Measurements from ENCODE around the gene CECR2.

CECR2 gene

DNA sequence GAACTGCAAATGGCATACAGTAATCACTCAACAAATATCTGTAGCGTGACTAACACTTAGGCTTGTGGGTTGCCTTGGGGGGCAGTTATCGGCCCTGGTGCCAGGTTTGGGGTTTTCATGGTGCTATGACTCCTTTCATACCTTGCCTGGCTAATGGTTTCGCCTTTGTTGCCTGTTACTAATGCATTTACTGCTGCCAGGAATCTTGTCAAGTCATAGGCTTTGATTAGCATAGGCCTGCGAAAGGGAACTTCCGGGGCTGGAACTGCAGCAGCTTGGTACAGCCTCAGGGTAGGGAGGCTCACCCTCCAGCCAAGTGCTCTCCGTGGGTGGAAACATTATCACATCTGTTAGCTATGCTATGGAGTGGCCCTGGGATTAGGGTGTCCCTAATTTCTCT, 207.2 kb downstream of the CECR2 start:
- TF ChIP-seq, protein P1, sequence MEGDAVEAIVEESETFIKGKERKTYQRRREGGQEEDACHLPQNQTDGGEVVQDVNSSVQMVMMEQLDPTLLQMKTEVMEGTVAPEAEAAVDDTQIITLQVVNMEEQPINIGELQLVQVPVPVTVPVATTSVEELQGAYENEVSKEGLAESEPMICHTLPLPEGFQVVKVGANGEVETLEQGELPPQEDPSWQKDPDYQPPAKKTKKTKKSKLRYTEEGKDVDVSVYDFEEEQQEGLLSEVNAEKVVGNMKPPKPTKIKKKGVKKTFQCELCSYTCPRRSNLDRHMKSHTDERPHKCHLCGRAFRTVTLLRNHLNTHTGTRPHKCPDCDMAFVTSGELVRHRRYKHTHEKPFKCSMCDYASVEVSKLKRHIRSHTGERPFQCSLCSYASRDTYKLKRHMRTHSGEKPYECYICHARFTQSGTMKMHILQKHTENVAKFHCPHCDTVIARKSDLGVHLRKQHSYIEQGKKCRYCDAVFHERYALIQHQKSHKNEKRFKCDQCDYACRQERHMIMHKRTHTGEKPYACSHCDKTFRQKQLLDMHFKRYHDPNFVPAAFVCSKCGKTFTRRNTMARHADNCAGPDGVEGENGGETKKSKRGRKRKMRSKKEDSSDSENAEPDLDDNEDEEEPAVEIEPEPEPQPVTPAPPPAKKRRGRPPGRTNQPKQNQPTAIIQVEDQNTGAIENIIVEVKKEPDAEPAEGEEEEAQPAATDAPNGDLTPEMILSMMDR (IDR thresholded peaks at IDR 0.05; ENCODE audit: low read depth, low read length) = no peak

DNA sequence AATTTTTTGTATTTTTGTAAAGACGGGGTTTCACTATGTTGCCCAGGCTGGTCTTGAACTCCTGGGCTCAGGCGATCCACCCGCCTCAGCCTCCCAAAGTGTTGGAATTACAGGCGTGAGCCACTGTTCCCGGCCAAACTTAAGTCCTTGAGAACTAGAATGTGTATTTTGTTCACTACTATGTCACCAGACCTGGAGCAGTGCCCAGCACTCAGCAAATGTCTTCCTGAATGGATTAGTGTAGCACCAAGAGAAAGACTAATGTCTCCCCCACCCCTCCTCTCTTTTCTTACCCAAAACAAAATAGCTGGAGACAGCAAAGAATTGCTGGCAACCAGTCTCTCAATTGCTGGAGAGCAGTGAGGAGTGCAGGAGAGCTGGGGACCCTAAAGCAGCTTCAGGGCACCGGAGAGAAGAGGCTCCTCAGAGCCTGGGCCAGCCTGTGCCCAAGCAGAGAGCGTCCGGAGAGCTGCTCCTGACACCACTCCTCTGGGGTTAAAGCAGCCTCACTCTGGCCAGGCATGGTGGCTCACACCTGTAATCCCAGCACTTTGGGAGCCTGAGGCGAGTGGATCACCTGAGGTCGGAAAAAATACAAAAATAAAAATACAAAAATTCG, 209.0 kb downstream of the CECR2 start:
- no peak for DNase-seq (ENCODE audit: extremely low read depth, low read depth)

More for the DNA sequence above, 207.2 kb downstream of the CECR2 start:
- DNase-seq (ENCODE audit: extremely low read depth, low read depth) = no peak

DNA sequence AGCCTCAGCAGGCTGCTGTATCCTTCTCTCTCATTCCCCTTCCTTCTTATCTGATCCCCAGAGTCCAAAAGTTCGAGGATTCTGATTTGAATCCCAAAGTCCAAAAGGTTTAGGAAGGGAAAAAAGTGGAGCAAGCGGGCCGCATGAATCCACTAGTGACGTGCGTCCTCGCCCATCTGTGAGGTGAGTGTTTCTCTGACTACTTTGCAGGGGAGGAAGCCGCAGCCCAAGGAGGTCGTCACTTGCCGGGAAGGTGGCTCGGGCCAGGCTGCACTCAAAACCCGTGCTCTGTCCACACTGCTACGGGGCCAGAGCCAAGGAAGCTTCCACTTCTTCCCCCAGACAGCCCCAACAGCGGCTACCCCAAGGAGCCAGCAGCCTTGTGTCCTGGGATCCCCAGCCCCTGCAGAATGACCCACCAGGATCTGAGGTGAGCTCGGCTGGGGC, 210.3 kb downstream of the CECR2 start:
- TF ChIP-seq, protein P1 (IDR thresholded peaks at IDR 0.05; ENCODE audit: low read depth, low read length) = no peak
- DNase-seq (ENCODE audit: extremely low read depth, low read depth) = no peak

More for the DNA sequence above, 209.0 kb downstream of the CECR2 start:
- TF ChIP-seq, protein P1 (IDR thresholded peaks at IDR 0.05; ENCODE audit: low read depth, low read length) = no peak

DNA sequence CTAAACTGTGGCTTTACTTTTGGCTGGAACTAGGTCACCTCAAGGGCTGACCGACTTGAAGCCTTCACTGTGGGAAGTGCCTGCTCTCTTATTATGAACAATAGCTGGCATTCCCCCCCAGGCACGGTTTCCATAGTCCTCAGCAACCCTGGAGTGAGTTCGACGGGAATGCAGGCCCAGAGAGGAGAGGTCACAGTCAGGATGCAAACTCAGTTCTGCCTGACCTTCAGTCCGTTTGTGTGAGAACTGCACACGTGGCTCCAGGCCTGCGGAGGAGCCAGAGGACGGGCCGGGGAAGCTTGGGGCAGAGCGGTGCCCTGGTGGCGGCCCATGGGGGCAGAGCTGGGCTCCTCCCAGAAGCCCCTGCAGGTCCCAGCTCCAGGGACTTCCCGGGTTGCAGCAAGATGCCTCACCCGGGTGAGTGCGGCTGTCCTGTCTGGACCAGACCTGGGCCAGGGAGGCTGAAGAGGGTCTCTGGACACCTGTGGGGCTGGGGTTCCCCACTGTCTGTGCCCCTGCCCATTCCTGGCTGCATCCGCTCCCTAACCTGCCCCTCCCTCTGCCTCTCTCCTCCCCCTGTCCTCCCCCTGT, 211.3 kb downstream of the CECR2 start:
- no peak for DNase-seq (ENCODE audit: extremely low read depth, low read depth)
- TF ChIP-seq, protein P1 (IDR thresholded peaks at IDR 0.05; ENCODE audit: low read depth, low read length) = no peak

DNA sequence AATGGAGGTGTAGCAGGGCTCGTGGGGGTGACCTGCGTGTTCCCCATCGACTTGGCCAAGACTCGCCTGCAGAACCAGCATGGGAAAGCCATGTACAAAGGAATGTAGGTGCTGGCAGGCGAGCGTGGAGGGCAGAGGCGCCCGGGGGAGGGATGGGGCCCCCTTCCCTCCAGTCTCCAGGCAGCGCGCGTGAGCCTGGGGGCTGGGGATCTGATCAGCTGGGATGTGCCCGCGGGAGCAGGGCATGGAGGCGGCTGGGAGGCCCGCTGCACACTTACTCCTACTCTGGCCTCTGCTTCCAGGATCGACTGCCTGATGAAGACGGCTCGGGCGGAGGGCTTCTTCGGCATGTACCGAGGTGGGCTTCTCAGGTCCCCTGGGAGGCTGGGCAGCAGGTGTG, 211.8 kb downstream of the CECR2 start:
- DNase-seq (ENCODE audit: extremely low read depth, low read depth) = no peak
- TF ChIP-seq, protein P1 (IDR thresholded peaks at IDR 0.05; ENCODE audit: low read depth, low read length) = no peak

DNA sequence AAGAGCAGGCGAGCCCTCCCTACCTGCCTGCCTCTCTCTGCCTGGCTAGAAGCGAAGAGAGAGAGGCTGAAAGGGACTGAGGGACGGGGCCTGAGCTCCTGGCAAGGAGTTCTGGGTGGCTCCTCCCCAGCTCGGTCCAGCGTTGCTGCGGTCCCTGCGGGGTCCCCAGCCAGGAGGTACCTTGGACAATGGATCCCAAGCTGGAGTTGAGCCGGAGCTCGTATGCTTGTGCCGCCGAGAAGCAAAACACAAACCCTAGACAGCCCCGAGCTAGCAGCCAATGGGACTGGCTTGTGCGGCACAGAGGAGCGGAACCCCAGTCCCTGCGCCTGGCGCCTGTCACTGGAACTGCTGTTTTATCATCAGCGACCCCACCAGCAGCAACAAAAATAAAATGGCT, 212.4 kb downstream of the CECR2 start:
- no peak for DNase-seq (ENCODE audit: extremely low read depth, low read depth)
- TF ChIP-seq, protein P1 (IDR thresholded peaks at IDR 0.05; ENCODE audit: low read depth, low read length) = no peak

DNA sequence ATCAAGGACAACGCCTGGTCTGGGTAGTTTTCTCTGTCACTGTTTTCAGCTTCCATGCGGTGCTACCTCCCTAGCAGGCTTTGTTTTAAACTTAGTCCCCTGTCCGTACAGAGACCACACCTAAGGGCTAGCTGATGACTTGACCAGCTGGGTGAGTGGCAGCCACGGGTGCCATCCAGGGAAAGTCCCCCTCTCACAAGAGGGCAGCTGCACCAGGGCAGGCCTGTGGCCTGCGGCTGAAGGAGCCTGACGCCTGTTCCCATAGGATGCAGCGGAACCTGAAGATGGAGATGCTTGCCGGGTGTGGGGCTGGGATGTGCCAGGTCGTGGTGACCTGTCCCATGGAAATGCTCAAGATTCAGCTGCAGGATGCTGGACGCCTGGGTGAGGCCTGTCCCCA, 213.9 kb downstream of the CECR2 start:
- DNase-seq (ENCODE audit: extremely low read depth, low read depth) = no peak
- TF ChIP-seq, protein P1 (IDR thresholded peaks at IDR 0.05; ENCODE audit: low read depth, low read length) = no peak

Data from AG09319 (cell line).